ENCODE data around the gene GASK1A. TPM values are rescaled to one million over a fixed set of nuclear protein-coding genes. Genes with fewer than 3 reads are reported as not detected.

The GASK1A gene
- total and polyA plus RNA-seq, 2 of the 8 experiments (the other 6 are each of a cell fraction or from before 2014, with no cell fraction given), result 4.7 to 7.9 TPM

DNA sequence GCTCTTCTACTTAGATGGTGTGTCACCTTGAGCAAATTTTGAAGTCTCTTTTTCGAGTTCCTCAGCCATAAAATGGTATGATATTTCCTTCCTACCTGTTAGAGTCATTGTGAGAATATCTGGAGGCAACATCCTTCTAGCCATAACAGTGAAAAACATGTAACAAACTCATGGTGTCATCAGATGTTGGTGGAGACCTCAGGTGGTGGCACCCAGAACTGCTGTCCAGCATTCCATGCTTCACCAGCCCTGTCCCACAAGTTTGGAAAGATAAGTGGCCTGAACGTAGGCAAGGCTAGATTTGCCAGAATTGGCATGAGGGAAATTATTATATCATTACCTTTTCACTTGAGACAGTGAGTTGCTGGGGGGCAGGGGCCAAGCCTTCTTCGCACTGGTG lies 30.4 kb downstream of the GASK1A start:
- H3K79me1 ChIP-seq (ENCODE audit: low read depth, low read length), result peaks cover 3% of the 10 kb centered on the region; the same call in 1 of the 2 replicates
- no peak overlapping the region for H2BK12ac ChIP-seq (ENCODE audit: low read depth, low read length)
- no peak overlapping the region for H2BK5ac ChIP-seq (ENCODE audit: low read depth, low read length)
- no peak overlapping the region for H4K5ac ChIP-seq (ENCODE audit: insufficient read length, low read depth, low read length)
- no peaks in the 10 kb centered on the region for H3K79me2 ChIP-seq (ENCODE audit: control insufficient read depth in 1 of 2, insufficient read depth in 2 of 2, low read length in 2 of 2)
- H3K18ac ChIP-seq (ENCODE audit: extremely low read depth, low read length), result no peak overlapping the region
- ChIA-PET CTCF (ENCODE audit: partially characterized antibody) (interaction anchor here (0.9 to 5.9 kb wide), 4 partner anchors 9 to 47 kb away, joined by 3 to 65 read pairs (median 4); no protein-coding TSS in a partner anchor), POLR2A (ENCODE audit: partially characterized antibody) (no interaction called here)
- H4K91ac ChIP-seq (replicated peaks; ENCODE audit: insufficient read length, low read length), result no peak overlapping the region
- no peaks in the 10 kb centered on the region for H3K36me3 ChIP-seq (ENCODE audit: control insufficient read depth in 2 of 4, insufficient read depth in 4 of 4, low read length in 3 of 4)
- no peak overlapping the region for H3K14ac ChIP-seq (ENCODE audit: insufficient read length)
- H3K23me2 ChIP-seq (ENCODE audit: low read depth, low read length), result 0 out of 2 replicates have a peak, but pooled peaks cover 2% of the 10 kb centered on the region
- H3K27ac ChIP-seq (ENCODE audit: low read depth, low read length), result no peak overlapping the region
- TF ChIP-seq RAD21 (IDR thresholded peaks at IDR 0.05 in 1 of 2, conservative IDR thresholded peaks at IDR 0.05 in 1 of 2; ENCODE audit: low read depth in 2 of 2, low read length in 2 of 2), result peak; percentile 8 to 35; a peak in 2 of 4 replicates
- no peak for TF ChIP-seq SP1 (IDR thresholded peaks at IDR 0.05; ENCODE audit: low read depth, low read length)
- TF ChIP-seq, protein P1, sequence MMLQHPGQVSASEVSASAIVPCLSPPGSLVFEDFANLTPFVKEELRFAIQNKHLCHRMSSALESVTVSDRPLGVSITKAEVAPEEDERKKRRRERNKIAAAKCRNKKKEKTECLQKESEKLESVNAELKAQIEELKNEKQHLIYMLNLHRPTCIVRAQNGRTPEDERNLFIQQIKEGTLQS (IDR thresholded peaks at IDR 0.05; ENCODE audit: insufficient read depth, low read depth, low read length), result no peak
- no peak for TF ChIP-seq FOSL1 (IDR thresholded peaks at IDR 0.05; ENCODE audit: insufficient read depth, low read depth, low read length)
- peak in 2 of 3 experiments; percentile 30 to 35; a peak in 2 of 4 replicates for TF ChIP-seq CTCF (IDR thresholded peaks at IDR 0.05; ENCODE audit: control extremely low read depth in 1 of 3, insufficient read depth in 1 of 3, low read depth in 1 of 3, low read length in 3 of 3)
- no peak for TF ChIP-seq GTF2F1 (IDR thresholded peaks at IDR 0.05; ENCODE audit: borderline replicate concordance, low read depth, low read length)
- peaks cover 5 to 10% of the 10 kb centered on the region in 2 experiments; a peak in 2 of 4 replicates for H3K9me3 ChIP-seq (ENCODE audit: insufficient read depth in 2 of 2, low read depth in 1 of 2, low read length in 1 of 2)
- no peak for FAIRE-seq
- no peaks in the 10 kb centered on the region; a peak in 1 of 7 replicates for H3K4me1 ChIP-seq (replicated peaks in 1 of 4; ENCODE audit: control insufficient read depth in 3 of 4, insufficient read depth in 4 of 4, low read length in 3 of 4)
- no peak overlapping the region for H2BK20ac ChIP-seq (ENCODE audit: low read length)
- H4K8ac ChIP-seq (ENCODE audit: extremely low read depth, insufficient read depth, low read length), result no peak overlapping the region
- H2AFZ ChIP-seq (ENCODE audit: low read length), result no peak overlapping the region
- no peaks in the 10 kb centered on the region for H3K27me3 ChIP-seq (replicated peaks in 1 of 4; ENCODE audit: control insufficient read depth in 3 of 4, extremely low read depth in 1 of 4, insufficient read depth in 3 of 4, low read length in 3 of 4)
- H2BK15ac ChIP-seq (ENCODE audit: low read length), result no peak overlapping the region
- H2BK120ac ChIP-seq (replicated peaks; ENCODE audit: low read depth, low read length), result no peak overlapping the region
- no peak for DNase-seq (ENCODE audit: low read depth in 1 of 2, low spot score in 2 of 2)
- H3K4me3 ChIP-seq (ENCODE audit: extremely low read depth in 1 of 4, insufficient read depth in 2 of 4, low read depth in 3 of 4, low read length in 4 of 4), result no peak overlapping the region
- H3K4ac ChIP-seq (replicated peaks; ENCODE audit: insufficient read length, low read depth, low read length), result no peak overlapping the region
- H2AK5ac ChIP-seq (ENCODE audit: low read depth, low read length), result no peak overlapping the region
- no peak overlapping the region for H3K9ac ChIP-seq (replicated peaks in 1 of 4; ENCODE audit: extremely low read depth in 1 of 4, low read depth in 3 of 4, low read length in 3 of 4)
- WGBS, 2 experiments (ENCODE audit: extremely low coverage in 1 of 2, insufficient coverage in 1 of 2, insufficient read length in 1 of 2, insufficient replicate concordance in 2 of 2, low coverage in 1 of 2, low lambda C conversion rate in 2 of 2, missing lambda C conversion rate in 1 of 2), result 83% methylated on average over 3 of the region's 3 CpGs; no CpG with 5 or more reads in 1 of the 2 experiments
- no peaks in the 10 kb centered on the region for H4K20me1 ChIP-seq (replicated peaks in 1 of 2; ENCODE audit: control insufficient read depth in 1 of 2, insufficient read depth in 2 of 2, low read length in 2 of 2)
- no peak overlapping the region for H3K56ac ChIP-seq (replicated peaks; ENCODE audit: insufficient read length, low read depth, low read length)
- no peak overlapping the region for H3K23ac ChIP-seq (ENCODE audit: insufficient read length)
- H3K4me2 ChIP-seq (ENCODE audit: insufficient read depth in 1 of 2, low read depth in 2 of 2, low read length in 2 of 2), result no peak overlapping the region
